Spinal cord (tissue), 10 donors: ENCODE results near the gene GUCY1A2. TPM values are rescaled to one million over a fixed set of nuclear protein-coding genes. Genes with fewer than 3 reads are reported as not detected.
"Not testable (repeated sequence)": the region's sequence is repeated elsewhere in the genome, so short reads cannot be mapped to it uniquely, and the experiment has no call there.

Source experiments
- DNase-seq, 6 donors: peaks; one replicate each; pipeline versions ENCODE4 v3.0.0 to v3.0.0-alpha.2; 2013 to 2015; ENCODE audit warnings: low spot score in 6 of 6, low read depth in 4 of 6
- H3K27ac ChIP-seq: one replicate; pipeline ENCODE4 v1.5.1; 2013; ENCODE audit warnings: low read depth, low read length, control low read depth
- H3K27me3 ChIP-seq: one replicate; pipeline ENCODE4 v1.6.1; 2013; ENCODE audit warnings: low read length; ENCODE audit not compliant: control insufficient read depth, insufficient read depth
- H3K36me3 ChIP-seq: one replicate; pipeline ENCODE4 v1.6.1; 2013; ENCODE audit warnings: low read length; ENCODE audit not compliant: control insufficient read depth, insufficient read depth
- H3K4me1 ChIP-seq: one replicate; pipeline ENCODE4 v1.6.1; 2013; ENCODE audit warnings: low read length; ENCODE audit not compliant: control insufficient read depth, insufficient read depth
- H3K4me3 ChIP-seq: one replicate; pipeline ENCODE4 v1.5.1; 2013; ENCODE audit warnings: low read depth, low read length, control low read depth
- H3K9me3 ChIP-seq: one replicate; pipeline ENCODE4 v1.6.1; 2013; ENCODE audit warnings: low read length; ENCODE audit not compliant: control insufficient read depth, insufficient read depth
- WGBS: methylation state at CpG from one replicate; pipeline ENCODE4 v1.1.5; 2013; ENCODE audit warnings: missing lambda C conversion rate; ENCODE audit not compliant: insufficient coverage; 5-methylcytosine and 5-hydroxymethylcytosine counted together
- polyA plus RNA-seq, 2 donors: library from polyadenylated mRNA; unstranded; fragments of 120-200 nt; gene quantifications; one replicate each; pipeline ENCODE4 v1.2.1, GENCODE V29; 2013; ENCODE audit not compliant: insufficient read length in 2 of 2
- total RNA-seq, 2 donors: library from RNA; depleted of rRNA in 1 of 2; stranded (reverse); fragments of 120-200 nt in 1 of 2; fragments of >200 nt in 1 of 2; gene quantifications; one replicate each; pipeline versions ENCODE4 v1.2.3 to v1.2.4, GENCODE V29; 2013 to 2014
- donor health status: healthy.

The GUCY1A2 gene
- total and polyA plus RNA-seq, 4 donors: 10.8 to 79.5 (median 25.7) TPM

DNA sequence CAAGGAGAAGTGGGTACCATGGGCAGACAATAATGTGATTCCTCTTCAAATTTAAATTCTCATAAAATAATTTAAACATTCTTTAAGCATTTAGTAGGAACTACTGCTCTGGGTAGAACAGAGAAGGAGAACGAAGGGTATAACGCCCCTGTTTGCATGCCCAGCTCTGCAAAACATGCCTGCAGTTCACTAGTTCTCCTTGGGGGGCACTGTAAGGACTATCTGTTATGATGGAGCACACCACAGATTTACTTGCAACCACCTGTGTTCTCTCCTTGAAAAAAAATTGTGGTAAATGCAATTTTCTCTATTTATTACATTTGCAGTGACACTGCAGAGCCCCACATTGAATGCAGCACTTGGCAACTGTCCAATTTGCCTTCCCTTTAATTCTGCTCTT, 100.3 kb downstream of the GUCY1A2 start:
- H3K36me3 ChIP-seq: no peaks in the 10 kb centered on the region
- no CpG with 5 or more reads among the region's 2 CpGs for WGBS
- H3K9me3 ChIP-seq: no peaks in the 10 kb centered on the region
- H3K27me3 ChIP-seq: no peaks in the 10 kb centered on the region
- H3K4me1 ChIP-seq: no peaks in the 10 kb centered on the region
- DNase-seq: no peak
- H3K4me3 ChIP-seq: no peak overlapping the region
- H3K27ac ChIP-seq: no peak overlapping the region

DNA sequence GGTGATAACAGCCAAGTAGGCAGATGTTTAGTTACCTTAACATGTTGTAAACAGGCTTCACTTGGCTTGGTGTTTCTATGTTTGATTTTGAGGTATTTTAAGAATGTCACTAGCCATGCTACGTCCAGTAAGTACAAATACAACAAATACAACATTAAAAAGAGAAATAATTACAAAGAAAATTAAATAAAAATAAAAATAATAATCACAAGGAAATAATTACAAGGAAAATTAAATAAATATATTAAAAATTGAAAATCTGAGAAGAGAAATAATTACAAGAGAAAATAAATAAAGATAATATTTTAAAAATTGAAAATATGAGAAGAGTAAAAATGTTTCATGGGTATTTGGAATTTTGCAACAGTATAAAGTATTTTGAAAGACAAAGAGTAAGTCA, 103.9 kb downstream of the GUCY1A2 start:
- Histone ChIP-seq H3K27ac (no peak overlapping the region), H3K4me1 (no peaks in the 10 kb centered on the region), H3K36me3 (no peaks in the 10 kb centered on the region), H3K27me3 (no peaks in the 10 kb centered on the region), H3K4me3 (no peak overlapping the region), H3K9me3 (no peaks in the 10 kb centered on the region)
- DNase-seq: no peak
- WGBS: no CpG with 5 or more reads among the region's 1 CpG

DNA sequence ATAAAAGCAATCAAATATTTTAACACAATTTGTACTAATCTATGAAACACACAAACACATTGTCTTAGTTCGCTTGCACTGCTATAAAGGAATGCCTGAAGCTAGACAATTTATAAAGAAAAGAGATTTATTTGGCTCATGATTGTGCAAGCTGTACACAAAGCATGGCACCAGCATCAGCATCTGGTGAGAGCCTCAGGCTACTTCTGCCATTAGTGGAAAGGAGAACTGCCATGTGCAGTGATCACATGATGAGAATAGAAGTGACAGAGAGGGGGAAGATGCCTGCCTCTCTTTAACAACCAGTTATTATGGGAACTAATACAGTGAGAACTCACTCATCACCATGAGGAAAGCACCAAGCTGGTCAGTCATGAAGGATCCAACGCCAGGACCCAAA, 105.1 kb downstream of the GUCY1A2 start:
- no peak overlapping the region for H3K27ac ChIP-seq
- H3K4me1 ChIP-seq: no peaks in the 10 kb centered on the region
- no peaks in the 10 kb centered on the region for H3K36me3 ChIP-seq
- no CpG with 5 or more reads among the region's 2 CpGs for WGBS
- peak in 1 of 6 donors; percentile 39 for DNase-seq
- H3K9me3 ChIP-seq: no peaks in the 10 kb centered on the region
- H3K27me3 ChIP-seq: no peaks in the 10 kb centered on the region
- no peak overlapping the region for H3K4me3 ChIP-seq

DNA sequence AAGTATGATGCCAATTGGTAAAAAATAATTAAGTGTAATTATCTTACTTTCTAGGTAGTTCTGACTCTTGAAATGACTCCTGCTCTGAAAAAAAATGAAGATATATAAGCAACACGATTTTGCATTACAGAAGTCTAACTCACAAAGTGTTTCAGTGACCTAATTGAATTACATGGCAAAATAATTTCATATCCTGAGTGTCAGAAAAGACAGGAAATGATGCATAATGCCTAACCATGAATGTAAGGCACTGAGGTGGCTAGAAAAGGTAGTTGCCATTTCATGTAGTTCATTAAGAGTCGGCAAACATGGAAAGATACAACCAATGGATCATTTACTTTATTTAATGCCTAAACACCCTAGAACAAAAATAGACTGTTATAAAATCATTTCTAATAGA, 113.5 kb downstream of the GUCY1A2 start:
- no peak overlapping the region for H3K4me3 ChIP-seq
- no peaks in the 10 kb centered on the region for H3K36me3 ChIP-seq
- no peaks in the 10 kb centered on the region for H3K4me1 ChIP-seq
- peaks cover 3% of the 10 kb centered on the region for H3K9me3 ChIP-seq
- DNase-seq: no peak
- no peak overlapping the region for H3K27ac ChIP-seq
- WGBS: no CpG with 5 or more reads among the region's 2 CpGs
- H3K27me3 ChIP-seq: no peaks in the 10 kb centered on the region

DNA sequence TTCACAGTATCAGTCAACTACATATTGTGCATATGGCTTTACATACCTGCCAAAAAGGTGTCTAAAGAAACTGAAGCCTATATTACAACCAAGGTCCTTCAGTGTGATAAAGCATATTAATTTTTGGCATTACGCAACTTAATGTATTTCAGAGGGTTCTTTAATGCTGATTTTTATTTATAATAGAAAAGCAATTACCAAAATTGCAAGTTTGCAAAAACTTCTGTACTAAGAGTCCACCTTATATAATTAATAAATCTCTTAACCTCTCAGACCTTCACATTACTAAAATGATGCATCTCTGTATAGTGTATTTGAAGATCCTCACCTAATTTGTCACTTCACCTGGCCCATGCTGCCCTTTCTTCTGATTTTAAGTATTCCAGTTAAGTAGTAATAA, 128.6 kb downstream of the GUCY1A2 start:
- H3K27me3 ChIP-seq: no peaks in the 10 kb centered on the region
- H3K36me3 ChIP-seq: no peaks in the 10 kb centered on the region
- H3K9me3 ChIP-seq: no peaks in the 10 kb centered on the region
- WGBS: no CpG with 5 or more reads among the region's 1 CpG
- no peak overlapping the region for H3K4me3 ChIP-seq
- no peak for DNase-seq
- H3K4me1 ChIP-seq: no peaks in the 10 kb centered on the region
- no peak overlapping the region for H3K27ac ChIP-seq

DNA sequence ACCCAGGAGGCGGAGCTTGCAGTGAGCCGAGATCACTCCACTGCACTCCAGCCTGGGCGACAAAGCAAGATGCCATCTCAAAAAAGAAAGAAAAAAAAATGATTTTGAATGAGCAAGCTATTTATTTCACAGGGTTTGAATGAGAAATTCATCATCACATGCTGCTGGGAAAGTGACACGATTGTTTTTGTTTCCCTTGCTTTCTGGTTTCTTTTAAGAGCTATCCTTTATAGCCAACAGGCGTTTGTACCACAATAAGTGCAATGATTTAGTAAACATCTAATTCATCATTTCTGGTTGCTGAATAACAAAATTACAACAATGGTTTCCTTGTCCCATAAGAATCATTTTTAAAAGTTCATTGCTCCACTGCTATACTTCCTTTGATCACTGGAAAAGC, 129.9 kb downstream of the GUCY1A2 start:
- H3K27me3 ChIP-seq: no peaks in the 10 kb centered on the region
- no peaks in the 10 kb centered on the region for H3K4me1 ChIP-seq
- H3K36me3 ChIP-seq: no peaks in the 10 kb centered on the region
- DNase-seq: no peak
- no peaks in the 10 kb centered on the region for H3K9me3 ChIP-seq
- H3K4me3 ChIP-seq: no peak overlapping the region
- WGBS: no CpG with 5 or more reads among the region's 5 CpGs
- no peak overlapping the region for H3K27ac ChIP-seq

DNA sequence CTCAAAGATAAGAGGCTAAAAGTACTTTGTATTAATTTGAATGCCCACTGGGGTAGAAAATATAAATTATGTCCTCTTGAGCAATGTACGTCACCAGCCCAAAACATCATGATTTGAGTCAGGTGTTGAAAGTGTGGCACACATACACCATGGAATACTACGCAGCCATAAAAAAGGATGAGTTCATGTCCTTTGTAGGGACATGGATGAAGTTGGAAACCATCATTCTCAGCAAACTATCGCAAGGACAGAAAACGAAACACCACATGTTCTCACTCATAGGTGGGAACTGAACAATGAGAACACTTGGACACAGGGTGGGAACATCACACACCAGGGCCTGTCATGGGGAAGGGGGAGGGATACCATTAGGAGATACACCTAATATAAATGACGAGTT, 134.6 kb downstream of the GUCY1A2 start:
- WGBS: no CpG with 5 or more reads among the region's 5 CpGs
- not testable (repeated sequence) for H3K27ac ChIP-seq, H3K27me3 ChIP-seq, DNase-seq, H3K4me1 ChIP-seq, H3K9me3 ChIP-seq, H3K36me3 ChIP-seq, H3K4me3 ChIP-seq

DNA sequence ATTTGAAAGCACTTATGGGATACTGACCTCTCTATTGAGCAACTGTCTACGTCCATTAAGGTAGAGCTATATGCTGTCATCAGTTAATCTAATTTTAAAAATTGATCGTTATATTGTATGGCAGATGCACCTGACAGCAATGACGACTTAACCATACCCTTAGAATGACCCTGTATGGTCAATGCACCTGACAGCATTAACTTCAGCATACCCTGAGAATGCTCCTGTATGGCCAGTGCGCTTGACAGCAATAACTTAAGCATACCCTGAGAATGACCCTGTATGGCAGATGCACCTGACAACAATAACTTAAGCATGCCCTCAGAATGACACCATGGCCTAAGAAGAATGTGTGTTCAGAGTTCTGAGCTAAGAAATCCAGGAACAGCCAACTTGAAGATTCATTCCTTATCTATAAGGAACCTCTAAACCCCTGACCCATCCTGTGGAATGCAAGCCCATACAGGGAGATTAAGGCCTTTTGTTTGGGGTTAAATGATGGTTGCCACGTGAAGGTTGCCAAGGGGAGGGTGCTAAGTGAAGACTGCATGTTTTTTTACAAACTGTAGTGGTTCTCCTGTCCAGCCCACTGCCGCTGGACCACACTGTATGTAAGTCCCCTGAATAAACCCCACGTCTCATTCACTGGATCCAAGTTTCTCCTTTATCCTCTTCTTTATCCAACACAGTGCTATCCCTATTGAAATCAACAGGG, 138.3 kb downstream of the GUCY1A2 start:
- Histone ChIP-seq H3K27me3 (no peaks in the 10 kb centered on the region), H3K4me3 (no peak overlapping the region), H3K36me3 (no peaks in the 10 kb centered on the region), H3K9me3 (no peaks in the 10 kb centered on the region), H3K27ac (no peak overlapping the region), H3K4me1 (no peaks in the 10 kb centered on the region)
- DNase-seq: no peak
- WGBS: 88% methylated on average over 1 of the region's 7 CpGs

DNA sequence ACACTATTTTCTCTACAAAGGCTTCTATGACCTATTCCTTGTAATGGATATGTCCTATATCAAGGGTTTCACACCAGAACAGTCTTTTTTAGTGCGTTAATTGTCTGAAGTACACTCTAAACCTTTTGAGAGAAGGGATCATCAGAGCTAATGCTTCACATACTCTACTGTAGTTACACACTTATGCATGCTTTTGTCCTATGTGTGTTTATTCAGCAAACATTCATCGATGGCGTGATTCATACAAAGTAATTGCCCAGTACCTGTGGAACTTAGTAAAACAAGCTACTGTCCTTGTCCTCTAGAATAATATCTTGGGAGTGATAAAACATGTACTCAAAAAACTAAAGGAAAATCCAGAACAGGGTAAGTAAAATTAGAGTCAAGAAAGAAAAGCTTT, 139.2 kb downstream of the GUCY1A2 start:
- Histone ChIP-seq H3K27ac (no peak overlapping the region), H3K9me3 (no peaks in the 10 kb centered on the region), H3K36me3 (no peaks in the 10 kb centered on the region), H3K4me3 (no peak overlapping the region), H3K4me1 (no peaks in the 10 kb centered on the region), H3K27me3 (no peaks in the 10 kb centered on the region)
- no CpG with 5 or more reads among the region's 3 CpGs for WGBS
- no peak for DNase-seq

DNA sequence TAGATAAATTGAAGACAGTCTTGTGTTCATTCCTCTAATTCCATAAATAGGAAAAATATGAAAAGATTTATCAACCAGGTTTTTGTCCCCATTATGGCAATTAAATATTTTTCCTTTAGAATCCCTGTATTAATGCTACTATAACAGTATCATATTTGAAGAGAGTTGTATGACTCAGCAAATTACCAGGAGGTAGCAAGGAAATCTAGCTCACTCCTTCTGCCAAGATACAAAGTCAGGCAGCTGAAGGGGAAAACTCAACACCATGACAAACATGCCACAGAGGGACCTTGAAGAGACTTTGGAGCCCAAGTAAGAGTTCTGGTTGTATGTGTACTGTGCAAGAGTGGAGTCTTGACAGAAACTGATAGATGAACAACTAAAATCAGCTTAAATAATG, 143.3 kb downstream of the GUCY1A2 start:
- no peak overlapping the region for H3K27ac ChIP-seq
- DNase-seq: no peak

More for the DNA sequence above, 143.3 kb downstream of the GUCY1A2 start:
- Histone ChIP-seq H3K4me1 (no peaks in the 10 kb centered on the region), H3K27me3 (no peaks in the 10 kb centered on the region), H3K4me3 (no peak overlapping the region), H3K36me3 (no peaks in the 10 kb centered on the region), H3K9me3 (no peaks in the 10 kb centered on the region)
